ENCODE data around the gene ANTXR1. TPM values are rescaled to one million over a fixed set of nuclear protein-coding genes. Genes with fewer than 3 reads are reported as not detected.

ANTXR1 gene
- total RNA-seq, 5 donors from 2014 or later (not counting 1 experiment from before 2014, with no cell fraction given): 0.19 to 0.79 (median 0.63) TPM; not detected in 1

- no peaks in the 10 kb centered on the region for H3K9me3 Mint-ChIP-seq
- 80% methylated on average over 12 of the region's 16 CpGs for WGBS (ENCODE audit: insufficient coverage)
These were observed 106.3 kb downstream of the ANTXR1 start for GRCh38 chr2:69119104-69119894.

GRCh38 chr2:69122271-69122670 is 109.3 kb downstream of the ANTXR1 start:
- ChIA-PET CTCF (interaction anchor here in 1 of 2 donors (0.6 kb wide), 1 partner anchor 746 kb away, joined by 4 read pairs; no protein-coding TSS in a partner anchor), POLR2A (no interaction called here)
- Histone ChIP-seq H3K36me3 (ENCODE audit: control insufficient read depth in 2 of 2, extremely low read depth in 1 of 2, insufficient read depth in 1 of 2, low read length in 1 of 2) (no peaks in the 10 kb centered on the region), H3K27ac (ENCODE audit: low read length) (no peak overlapping the region), H3K4me1 (ENCODE audit: control insufficient read depth in 1 of 2, extremely low read depth in 1 of 2, insufficient read depth in 2 of 2, low read length in 2 of 2) (no peaks in the 10 kb centered on the region), H3K9me3 (no peaks in the 10 kb centered on the region), H3K4me3 (ENCODE audit: control insufficient read depth in 1 of 2, extremely low read depth in 1 of 2, low read length in 1 of 2) (no peak overlapping the region), H3K27me3 (replicated peaks in 1 of 2; ENCODE audit: control insufficient read depth in 2 of 2, extremely low read depth in 1 of 2, insufficient read depth in 2 of 2, low read length in 1 of 2) (peaks cover 0 to 17% of the 10 kb centered on the region in 2 experiments)
- H3K36me3 Mint-ChIP-seq: no peaks in the 10 kb centered on the region
- DNase-seq (no peak), ATAC-seq (replicated peaks in 1 of 4) (no peak)
- WGBS (ENCODE audit: insufficient coverage): no CpG with 5 or more reads among the region's 4 CpGs
- H3K4me3 Mint-ChIP-seq: no peak overlapping the region
- no peak overlapping the region for H3K27ac Mint-ChIP-seq
- H3K4me1 Mint-ChIP-seq: no peaks in the 10 kb centered on the region
- H3K27me3 Mint-ChIP-seq: peaks cover 10 to 18% of the 10 kb centered on the region in 2 donors
- H3K9me3 Mint-ChIP-seq: no peaks in the 10 kb centered on the region

More at GRCh38 chr2:69119104-69119894, 106.3 kb downstream of the ANTXR1 start:
- Histone ChIP-seq H3K36me3 (ENCODE audit: control insufficient read depth in 2 of 2, extremely low read depth in 1 of 2, insufficient read depth in 1 of 2, low read length in 1 of 2) (no peaks in the 10 kb centered on the region), H3K9me3 (no peaks in the 10 kb centered on the region), H3K27me3 (replicated peaks in 1 of 2; ENCODE audit: control insufficient read depth in 2 of 2, extremely low read depth in 1 of 2, insufficient read depth in 2 of 2, low read length in 1 of 2) (peaks cover 0 to 15% of the 10 kb centered on the region in 2 experiments), H3K27ac (ENCODE audit: low read length) (no peak overlapping the region), H3K4me3 (ENCODE audit: control insufficient read depth in 1 of 2, extremely low read depth in 1 of 2, low read length in 1 of 2) (no peak overlapping the region), H3K4me1 (ENCODE audit: control insufficient read depth in 1 of 2, extremely low read depth in 1 of 2, insufficient read depth in 2 of 2, low read length in 2 of 2) (no peaks in the 10 kb centered on the region)
- Mint-ChIP-seq H3K4me1 (no peaks in the 10 kb centered on the region), H3K27ac (no peak overlapping the region), H3K36me3 (no peaks in the 10 kb centered on the region), H3K4me3 (no peak overlapping the region), H3K27me3 (peaks cover 6 to 7% of the 10 kb centered on the region in 2 donors)
- ATAC-seq (replicated peaks in 1 of 4): no peak
- DNase-seq: no peak
- CTCF ChIA-PET: no interaction called here
- POLR2A ChIA-PET: no interaction called here

GRCh38 chr2:69123182-69123581 is 110.2 kb downstream of the ANTXR1 start:
- POLR2A ChIA-PET: no interaction called here
- Mint-ChIP-seq H3K4me1 (no peaks in the 10 kb centered on the region), H3K4me3 (no peak overlapping the region), H3K36me3 (no peaks in the 10 kb centered on the region), H3K27ac (no peak overlapping the region), H3K27me3 (peaks cover 13 to 21% of the 10 kb centered on the region in 2 donors), H3K9me3 (no peaks in the 10 kb centered on the region)
- no peak overlapping the region for H3K4me3 ChIP-seq (ENCODE audit: control insufficient read depth in 1 of 2, extremely low read depth in 1 of 2, low read length in 1 of 2)
- ATAC-seq (replicated peaks in 1 of 4) (no peak), DNase-seq (no peak)
- CTCF ChIA-PET: interaction anchor here in 1 of 2 donors (0.5 kb wide), 1 partner anchor 126 kb away, joined by 4 read pairs; no protein-coding TSS in a partner anchor
- no peak overlapping the region for H3K27ac ChIP-seq (ENCODE audit: low read length)
- peaks cover 0 to 18% of the 10 kb centered on the region in 2 experiments for H3K27me3 ChIP-seq (replicated peaks in 1 of 2; ENCODE audit: control insufficient read depth in 2 of 2, extremely low read depth in 1 of 2, insufficient read depth in 2 of 2, low read length in 1 of 2)
- H3K36me3 ChIP-seq (ENCODE audit: control insufficient read depth in 2 of 2, extremely low read depth in 1 of 2, insufficient read depth in 1 of 2, low read length in 1 of 2): no peaks in the 10 kb centered on the region
- H3K9me3 ChIP-seq: no peaks in the 10 kb centered on the region
- WGBS (ENCODE audit: insufficient coverage): 83% methylated on average over 4 of the region's 5 CpGs
- H3K4me1 ChIP-seq (ENCODE audit: control insufficient read depth in 1 of 2, extremely low read depth in 1 of 2, insufficient read depth in 2 of 2, low read length in 2 of 2): no peaks in the 10 kb centered on the region

- CTCF ChIA-PET: no interaction called here
These were observed 111.4 kb downstream of the ANTXR1 start for GRCh38 chr2:69124343-69124742.

GRCh38 chr2:69125816-69126215 is 112.8 kb downstream of the ANTXR1 start:
- no peak overlapping the region for H3K4me3 Mint-ChIP-seq
- H3K27me3 Mint-ChIP-seq: peaks cover 13 to 21% of the 10 kb centered on the region in 2 donors
- ATAC-seq (replicated peaks in 1 of 4): no peak
- Histone ChIP-seq H3K9me3 (no peaks in the 10 kb centered on the region), H3K4me3 (ENCODE audit: control insufficient read depth in 1 of 2, extremely low read depth in 1 of 2, low read length in 1 of 2) (no peak overlapping the region), H3K4me1 (ENCODE audit: control insufficient read depth in 1 of 2, extremely low read depth in 1 of 2, insufficient read depth in 2 of 2, low read length in 2 of 2) (no peaks in the 10 kb centered on the region), H3K36me3 (ENCODE audit: control insufficient read depth in 2 of 2, extremely low read depth in 1 of 2, insufficient read depth in 1 of 2, low read length in 1 of 2) (no peaks in the 10 kb centered on the region), H3K27me3 (replicated peaks in 1 of 2; ENCODE audit: control insufficient read depth in 2 of 2, extremely low read depth in 1 of 2, insufficient read depth in 2 of 2, low read length in 1 of 2) (peaks cover 0 to 6% of the 10 kb centered on the region in 2 experiments), H3K27ac (ENCODE audit: low read length) (no peak overlapping the region)
- ChIA-PET CTCF (no interaction called here), POLR2A (no interaction called here)
- DNase-seq: no peak
- H3K36me3 Mint-ChIP-seq: no peaks in the 10 kb centered on the region
- no CpG with 5 or more reads among the region's 3 CpGs for WGBS (ENCODE audit: insufficient coverage)
- H3K27ac Mint-ChIP-seq: no peak overlapping the region
- H3K9me3 Mint-ChIP-seq: no peaks in the 10 kb centered on the region
- H3K4me1 Mint-ChIP-seq: no peaks in the 10 kb centered on the region

More at GRCh38 chr2:69124343-69124742, 111.4 kb downstream of the ANTXR1 start:
- H3K4me1 Mint-ChIP-seq: no peaks in the 10 kb centered on the region
- H3K9me3 ChIP-seq: no peaks in the 10 kb centered on the region
- 36% methylated on average over 1 of the region's 4 CpGs for WGBS (ENCODE audit: insufficient coverage)
- peaks cover 0 to 9% of the 10 kb centered on the region in 2 experiments for H3K27me3 ChIP-seq (replicated peaks in 1 of 2; ENCODE audit: control insufficient read depth in 2 of 2, extremely low read depth in 1 of 2, insufficient read depth in 2 of 2, low read length in 1 of 2)
- H3K36me3 ChIP-seq (ENCODE audit: control insufficient read depth in 2 of 2, extremely low read depth in 1 of 2, insufficient read depth in 1 of 2, low read length in 1 of 2): no peaks in the 10 kb centered on the region
- DNase-seq (no peak), ATAC-seq (replicated peaks in 1 of 4) (no peak)
- no peaks in the 10 kb centered on the region for H3K36me3 Mint-ChIP-seq
- H3K4me1 ChIP-seq (ENCODE audit: control insufficient read depth in 1 of 2, extremely low read depth in 1 of 2, insufficient read depth in 2 of 2, low read length in 2 of 2): no peaks in the 10 kb centered on the region
- no peak overlapping the region for H3K4me3 ChIP-seq (ENCODE audit: control insufficient read depth in 1 of 2, extremely low read depth in 1 of 2, low read length in 1 of 2)
- H3K27ac Mint-ChIP-seq: no peak overlapping the region
- peaks cover 13 to 21% of the 10 kb centered on the region in 2 donors for H3K27me3 Mint-ChIP-seq
- no peak overlapping the region for H3K4me3 Mint-ChIP-seq
- no peaks in the 10 kb centered on the region for H3K9me3 Mint-ChIP-seq
- no peak overlapping the region for H3K27ac ChIP-seq (ENCODE audit: low read length)
- POLR2A ChIA-PET: no interaction called here

- peaks cover 13 to 20% of the 10 kb centered on the region in 2 donors for H3K27me3 Mint-ChIP-seq
- H3K36me3 Mint-ChIP-seq: no peaks in the 10 kb centered on the region
- ATAC-seq (replicated peaks in 1 of 4): no peak
These were observed 113.4 kb downstream of the ANTXR1 start for GRCh38 chr2:69126341-69126740.

More at GRCh38 chr2:69126341-69126740, 113.4 kb downstream of the ANTXR1 start:
- Histone ChIP-seq H3K36me3 (ENCODE audit: control insufficient read depth in 2 of 2, extremely low read depth in 1 of 2, insufficient read depth in 1 of 2, low read length in 1 of 2) (no peaks in the 10 kb centered on the region), H3K9me3 (no peaks in the 10 kb centered on the region), H3K4me1 (ENCODE audit: control insufficient read depth in 1 of 2, extremely low read depth in 1 of 2, insufficient read depth in 2 of 2, low read length in 2 of 2) (no peaks in the 10 kb centered on the region), H3K4me3 (ENCODE audit: control insufficient read depth in 1 of 2, extremely low read depth in 1 of 2, low read length in 1 of 2) (no peak overlapping the region), H3K27me3 (replicated peaks in 1 of 2; ENCODE audit: control insufficient read depth in 2 of 2, extremely low read depth in 1 of 2, insufficient read depth in 2 of 2, low read length in 1 of 2) (peaks cover 0 to 5% of the 10 kb centered on the region in 2 experiments), H3K27ac (ENCODE audit: low read length) (no peak overlapping the region)
- POLR2A ChIA-PET: no interaction called here
- no peaks in the 10 kb centered on the region for H3K9me3 Mint-ChIP-seq
- no peak overlapping the region for H3K4me3 Mint-ChIP-seq
- CTCF ChIA-PET: no interaction called here
- no peak for DNase-seq
- H3K27ac Mint-ChIP-seq: no peak overlapping the region
- H3K4me1 Mint-ChIP-seq: no peaks in the 10 kb centered on the region

Measured in T-cell (primary cell).